H1 (cell line): ENCODE data around the gene COL9A2. TPM values are rescaled to one million over a fixed set of nuclear protein-coding genes. Genes with fewer than 3 reads are reported as not detected.

Experiments
- CTCF ChIA-PET: fragments of 300-600 bp; sonication (Branson Sonifier 250); formaldehyde crosslinking; loops from one replicate; lab custom pipeline; 2021; ENCODE audit not compliant: partially characterized antibody; lab: Charles Lee
- POLR2A ChIA-PET: fragments of 300-600 bp; sonication (Branson Sonifier 250); formaldehyde crosslinking; loops from one replicate; lab custom pipeline; 2021; ENCODE audit warnings: inconsistent platforms; ENCODE audit not compliant: partially characterized antibody; lab: Charles Lee
- DNase-seq, 2 experiments: peaks; one replicate each; pipeline versions ENCODE4 v3.0.0 to v3.0.0-alpha.2; 2010 to 2022; ENCODE audit warnings: low spot score in 2 of 2, low read depth in 1 of 2, mixed read lengths in 1 of 2
- FAIRE-seq: peaks from 2 replicates; lab custom pipeline; 2011; peaks lifted over from hg19 to GRCh38; lab: Jason Lieb, UNC
- H2AFZ ChIP-seq: 2 replicates; pipeline ENCODE4 v1.8.1; 2012; ENCODE audit warnings: low read length, inconsistent platforms
- H2AK5ac ChIP-seq: 2 replicates; pipeline ENCODE4 v1.6.1; 2013; ENCODE audit warnings: low read depth, low read length
- H2BK120ac ChIP-seq: replicated peaks from 2 replicates; pipeline ENCODE3; 2013; ENCODE audit warnings: low read depth, low read length, inconsistent platforms
- H2BK12ac ChIP-seq: 2 replicates; pipeline ENCODE4 v1.6.1; 2013; ENCODE audit warnings: low read depth, low read length
- H2BK15ac ChIP-seq: 2 replicates; pipeline ENCODE4 v1.6.1; 2013; ENCODE audit warnings: low read length
- H2BK20ac ChIP-seq: 2 replicates; pipeline ENCODE4 v1.6.1; 2013; ENCODE audit warnings: low read length
- H2BK5ac ChIP-seq: 2 replicates; pipeline ENCODE4 v1.6.1; 2013; ENCODE audit warnings: low read depth, low read length
- H3K14ac ChIP-seq: 2 replicates; pipeline ENCODE4 v1.6.1; 2013; ENCODE audit warnings: inconsistent platforms; ENCODE audit not compliant: insufficient read length
- H3K18ac ChIP-seq: 2 replicates; pipeline ENCODE4 v1.6.1; 2013; ENCODE audit warnings: low read length; ENCODE audit errors: extremely low read depth
- H3K23ac ChIP-seq: 2 replicates; pipeline ENCODE4 v1.6.1; 2013; ENCODE audit warnings: inconsistent platforms; ENCODE audit not compliant: insufficient read length
- H3K23me2 ChIP-seq: 2 replicates; pipeline ENCODE4 v1.6.1; 2013; ENCODE audit warnings: low read depth, low read length
- H3K27ac ChIP-seq: 2 replicates; pipeline ENCODE4 v1.6.1; 2011; ENCODE audit warnings: low read depth, low read length, inconsistent platforms
- H3K27me3 ChIP-seq, 4 experiments: replicated peaks in 1 of 4; 1 replicate in 1 of 4; 2 replicates in 3 of 4; pipeline versions ENCODE4 v1.6.1 to v1.8.1; 2011 to 2013; ENCODE audit warnings: low read length in 3 of 4, mild to moderate bottlenecking in 3 of 4, inconsistent platforms in 2 of 4, mixed read lengths in 2 of 4, moderate library complexity in 1 of 4; ENCODE audit not compliant: control insufficient read depth in 3 of 4, insufficient read depth in 3 of 4; ENCODE audit errors: extremely low read depth in 1 of 4
- H3K36me3 ChIP-seq, 4 experiments: 2 replicates each; pipeline versions ENCODE4 v1.6.1 to v1.8.1; 2011 to 2013; ENCODE audit warnings: mild to moderate bottlenecking in 4 of 4, low read length in 3 of 4, moderate library complexity in 2 of 4, control low read depth in 1 of 4, inconsistent platforms in 1 of 4; ENCODE audit not compliant: insufficient read depth in 4 of 4, control insufficient read depth in 2 of 4
- H3K4ac ChIP-seq: replicated peaks from 2 replicates; pipeline ENCODE3; 2013; ENCODE audit warnings: low read length, low read depth, mixed read lengths, inconsistent platforms; ENCODE audit not compliant: insufficient read length
- H3K4me1 ChIP-seq, 4 experiments: replicated peaks in 1 of 4; 1 replicate in 1 of 4; 2 replicates in 3 of 4; pipeline versions ENCODE4 v1.6.1 to v1.8.1; 2011 to 2013; ENCODE audit warnings: low read length in 3 of 4, inconsistent platforms in 2 of 4, mixed read lengths in 1 of 4; ENCODE audit not compliant: insufficient read depth in 4 of 4, control insufficient read depth in 3 of 4
- H3K4me2 ChIP-seq, 2 experiments: 2 replicates each; pipeline versions ENCODE4 v1.6.1 to v1.8.1; 2011 to 2013; ENCODE audit warnings: low read depth in 2 of 2, low read length in 2 of 2, control low read depth in 1 of 2, inconsistent platforms in 1 of 2, mild to moderate bottlenecking in 1 of 2; ENCODE audit not compliant: insufficient read depth in 1 of 2
- H3K4me3 ChIP-seq, 4 experiments: fragments of 200-600, 300-600 bp in 1 of 4; sonication (generic), shearing (Covaris generic), sonication (Bioruptor Twin) in 1 of 4; 2 replicates each; pipeline versions ENCODE4 v1.5.1 to v1.8.1; 2011 to 2016; ENCODE audit warnings: low read length in 4 of 4, low read depth in 3 of 4, control low read depth in 2 of 4, inconsistent platforms in 2 of 4, mild to moderate bottlenecking in 2 of 4, mixed read lengths in 1 of 4, moderate library complexity in 1 of 4; ENCODE audit not compliant: insufficient read depth in 2 of 4; ENCODE audit errors: extremely low read depth in 1 of 4
- H3K56ac ChIP-seq: replicated peaks from 2 replicates; pipeline ENCODE3; 2013; ENCODE audit warnings: low read depth, mild to moderate bottlenecking, mixed read lengths, low read length, inconsistent platforms; ENCODE audit not compliant: insufficient read length
- H3K79me1 ChIP-seq: 2 replicates; pipeline ENCODE4 v1.6.1; 2013; ENCODE audit warnings: low read depth, low read length, control low read depth
- H3K79me2 ChIP-seq, 2 experiments: 2 replicates each; pipeline versions ENCODE4 v1.6.1 to v1.8.1; 2012 to 2013; ENCODE audit warnings: low read length in 2 of 2, mild to moderate bottlenecking in 2 of 2, inconsistent platforms in 1 of 2; ENCODE audit not compliant: insufficient read depth in 2 of 2, control insufficient read depth in 1 of 2
- H3K9ac ChIP-seq, 4 experiments: replicated peaks in 1 of 4; 1 replicate in 1 of 4; 2 replicates in 3 of 4; pipeline versions ENCODE4 v1.6.1 to v1.8.1; 2011 to 2013; ENCODE audit warnings: low read depth in 3 of 4, low read length in 3 of 4, control low read depth in 2 of 4, mild to moderate bottlenecking in 2 of 4, moderate library complexity in 2 of 4, inconsistent platforms in 1 of 4; ENCODE audit errors: extremely low read depth in 1 of 4
- H3K9me3 ChIP-seq, 2 experiments: 2 replicates each; pipeline versions ENCODE4 v1.6.1 to v1.8.1; 2012 to 2013; ENCODE audit warnings: mild to moderate bottlenecking in 2 of 2, moderate library complexity in 2 of 2, control low read depth in 1 of 2, inconsistent platforms in 1 of 2, low read depth in 1 of 2, low read length in 1 of 2, mixed read lengths in 1 of 2; ENCODE audit not compliant: insufficient read depth in 2 of 2
- H4K20me1 ChIP-seq, 2 experiments: replicated peaks in 1 of 2; 2 replicates each; pipeline versions ENCODE3 to v1.8.1; 2011 to 2013; ENCODE audit warnings: inconsistent platforms in 2 of 2, low read length in 2 of 2, mild to moderate bottlenecking in 1 of 2; ENCODE audit not compliant: insufficient read depth in 2 of 2, control insufficient read depth in 1 of 2
- H4K5ac ChIP-seq: 2 replicates; pipeline ENCODE4 v1.6.1; 2013; ENCODE audit warnings: low read length, low read depth, mixed read lengths, inconsistent platforms; ENCODE audit not compliant: insufficient read length
- H4K8ac ChIP-seq: 2 replicates; pipeline ENCODE4 v1.8.0; 2013; ENCODE audit warnings: mild to moderate bottlenecking, moderate library complexity, low read length, inconsistent platforms; ENCODE audit not compliant: insufficient read depth; ENCODE audit errors: extremely low read depth
- H4K91ac ChIP-seq: replicated peaks from 2 replicates; pipeline ENCODE3; 2013; ENCODE audit warnings: low read length, mixed read lengths, inconsistent platforms; ENCODE audit not compliant: insufficient read length
- ASH2L ChIP-seq: fragments of 200-600, 300-600 bp; sonication (generic); IDR thresholded peaks from one replicate; pipeline ENCODE4 v1.7.1; 2017; ENCODE audit warnings: low read length
- CHD2 ChIP-seq: IDR thresholded peaks from 2 replicates; pipeline ENCODE4 v1.6.1; 2012; ENCODE audit warnings: low read length, improper control_type of control experiment
- CREB1 ChIP-seq: IDR thresholded peaks from 2 replicates; pipeline ENCODE4 v1.6.1; 2012; ENCODE audit warnings: inconsistent platforms
- E2F6 ChIP-seq: IDR thresholded peaks from 2 replicates; pipeline ENCODE4 v1.6.1; 2012; ENCODE audit warnings: inconsistent platforms
- POLR2A ChIP-seq, 2 experiments: IDR thresholded peaks; 1 replicate in 1 of 2; 2 replicates in 1 of 2; pipeline ENCODE4 v1.6.1; 2011; ENCODE audit warnings: low read depth in 2 of 2, low read length in 2 of 2, mild to moderate bottlenecking in 2 of 2; ENCODE audit errors: control extremely low read depth in 1 of 2
- RAD21 ChIP-seq, 2 experiments: IDR thresholded peaks in 1 of 2; conservative IDR thresholded peaks in 1 of 2; 2 replicates each; pipeline ENCODE4 v1.6.1; 2011; ENCODE audit warnings: low read depth in 2 of 2, low read length in 2 of 2, improper control_type of control experiment in 1 of 2, inconsistent platforms in 1 of 2, mild to moderate bottlenecking in 1 of 2, moderate library complexity in 1 of 2
- RBBP5 ChIP-seq: IDR thresholded peaks from 2 replicates; pipeline ENCODE4 v1.7.1; 2012; ENCODE audit warnings: low read depth, mild to moderate bottlenecking, inconsistent platforms, low read length, moderate library complexity, borderline replicate concordance
- SAP30 ChIP-seq: fragments of 300-600 bp; sonication (generic); IDR thresholded peaks from 2 replicates; pipeline ENCODE4 v1.7.1; 2012; ENCODE audit warnings: low read length, moderate library complexity, mild to moderate bottlenecking, inconsistent platforms; ENCODE audit not compliant: insufficient read depth, insufficient replicate concordance
- TBP ChIP-seq: IDR thresholded peaks from 2 replicates; pipeline ENCODE4 v1.6.1; 2011; ENCODE audit warnings: low read depth, low read length, improper control_type of control experiment
- TEAD4 ChIP-seq: IDR thresholded peaks from 2 replicates; pipeline ENCODE4 v1.6.1; 2012; ENCODE audit warnings: low read depth, low read length, inconsistent platforms, mixed read lengths
- YY1 ChIP-seq: IDR thresholded peaks from 2 replicates; pipeline ENCODE4 v1.6.1; 2011; ENCODE audit warnings: low read depth, mild to moderate bottlenecking, low read length
- WGBS, 2 experiments: shearing (Covaris generic) in 1 of 2; methylation state at CpG; one replicate each; pipeline versions ENCODE4 v1.1.6 to v1.1.7; 2013 to 2015; ENCODE audit warnings: low lambda C conversion rate in 2 of 2, mixed read lengths in 2 of 2, inconsistent platforms in 1 of 2, low coverage in 1 of 2, missing lambda C conversion rate in 1 of 2; ENCODE audit not compliant: insufficient replicate concordance in 2 of 2, insufficient coverage in 1 of 2, insufficient read length in 1 of 2; ENCODE audit errors: extremely low coverage in 1 of 2, missing lambda C conversion rate in 1 of 2; 5-methylcytosine and 5-hydroxymethylcytosine counted together
- polyA plus RNA-seq, 7 experiments: library from polyadenylated mRNA; depleted of rRNA in 3 of 7; stranded (reverse) in 5 of 7; unstranded in 2 of 7; fragments of >200 nt in 5 of 7; fragments of 200-250 nt in 2 of 7; gene quantifications; 1 replicate in 5 of 7; 2 replicates in 1 of 7; 4 replicates in 1 of 7; pipeline versions ENCODE4 v1.2.1 to v1.2.3, GENCODE V29; 2011 to 2013; ENCODE audit warnings: missing spikeins in 2 of 7, mixed read lengths in 2 of 7
- total RNA-seq: library from RNA; stranded (reverse); fragmentation: NEBNext Ultra II Directional; extraction: Animal tissue kit (Norgen Biotek cat#: 25700); gene quantifications from 2 replicates; pipeline ENCODE4 v1.2.1, GENCODE V29; 2021
- TF ChIP-seq, protein P1 (sequence below): IDR thresholded peaks from 2 replicates; pipeline ENCODE4 v1.6.1; 2011; ENCODE audit warnings: low read length, improper control_type of control experiment
- TF ChIP-seq, protein P2 (sequence below): IDR thresholded peaks from 2 replicates; pipeline ENCODE4 v1.6.1; 2012; ENCODE audit warnings: inconsistent platforms

The COL9A2 gene
- total and polyA plus RNA-seq, 2 of the 8 experiments (the other 6 are each of a cell fraction or from before 2014, with no cell fraction given): 3.2 to 3.3 TPM

GRCh38 chr1:40310129-40310461, 7.0 kb downstream of the COL9A2 start:
- Histone ChIP-seq H4K91ac (no peak overlapping the region), H2BK20ac (no peak overlapping the region), H3K9ac (no peak overlapping the region), H4K20me1 (peaks cover 0 to 3% of the 10 kb centered on the region in 2 experiments), H3K9me3 (no peaks in the 10 kb centered on the region), H3K36me3 (no peaks in the 10 kb centered on the region), H4K8ac (no peak overlapping the region), H4K5ac (no peak overlapping the region), H2AFZ (no peak overlapping the region), H2BK15ac (no peak overlapping the region), H2BK12ac (0 out of 2 replicates have a peak overlapping the region, but pooled peaks have one; percentile 9), H3K4me1 (peaks cover 5 to 9% (median 7%) of the 10 kb centered on the region in 4 experiments), H3K79me2 (no peaks in the 10 kb centered on the region), H2BK5ac (no peak overlapping the region), H3K79me1 (no peaks in the 10 kb centered on the region), H3K23me2 (peaks cover 2% of the 10 kb centered on the region; the same call in 1 of the 2 replicates), H3K4me2 (no peak overlapping the region), H3K23ac (no peak overlapping the region), H3K27ac (no peak overlapping the region), H2BK120ac (no peak overlapping the region), H2AK5ac (no peak overlapping the region), H3K4ac (no peak overlapping the region), H3K14ac (no peak overlapping the region), H3K56ac (no peak overlapping the region), H3K4me3 (no peak overlapping the region), H3K27me3 (peaks cover 0 to 19% (median 16%) of the 10 kb centered on the region in 4 experiments; a peak in 6 of 7 replicates), H3K18ac (no peak overlapping the region)
- CTCF ChIA-PET: interaction anchor here (0.6 to 2.7 kb wide), 8 partner anchors 9 to 167 kb away, joined by 3 to 13 read pairs (median 4); no protein-coding TSS in a partner anchor
- FAIRE-seq (no peak), DNase-seq (no peak)
- 96% methylated on average over 2 of the region's 2 CpGs; no CpG with 5 or more reads in 1 of the 2 experiments for WGBS, 2 experiments
- POLR2A ChIA-PET: no interaction called here
- TF ChIP-seq RAD21 (IDR thresholded peaks at IDR 0.05 in 1 of 2, conservative IDR thresholded peaks at IDR 0.05 in 1 of 2; ENCODE audit: low read depth in 2 of 2, low read length in 2 of 2) (no peak), RBBP5 (no peak), TBP (no peak), YY1 (no peak), CREB1 (no peak), CHD2 (no peak), SAP30 (no peak), E2F6 (no peak), TEAD4 (no peak), POLR2A (IDR thresholded peaks at IDR 0.05; ENCODE audit: control extremely low read depth in 1 of 2, low read depth in 2 of 2, low read length in 2 of 2) (no peak), ASH2L (no peak)
- TF ChIP-seq, protein P1, sequence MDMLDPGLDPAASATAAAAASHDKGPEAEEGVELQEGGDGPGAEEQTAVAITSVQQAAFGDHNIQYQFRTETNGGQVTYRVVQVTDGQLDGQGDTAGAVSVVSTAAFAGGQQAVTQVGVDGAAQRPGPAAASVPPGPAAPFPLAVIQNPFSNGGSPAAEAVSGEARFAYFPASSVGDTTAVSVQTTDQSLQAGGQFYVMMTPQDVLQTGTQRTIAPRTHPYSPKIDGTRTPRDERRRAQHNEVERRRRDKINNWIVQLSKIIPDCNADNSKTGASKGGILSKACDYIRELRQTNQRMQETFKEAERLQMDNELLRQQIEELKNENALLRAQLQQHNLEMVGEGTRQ: no peak
- TF ChIP-seq, protein P2, sequence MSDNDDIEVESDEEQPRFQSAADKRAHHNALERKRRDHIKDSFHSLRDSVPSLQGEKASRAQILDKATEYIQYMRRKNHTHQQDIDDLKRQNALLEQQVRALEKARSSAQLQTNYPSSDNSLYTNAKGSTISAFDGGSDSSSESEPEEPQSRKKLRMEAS: no peak
